ENCODE data around the gene DTX1.

GRCh38 chr12:113136990-113137511, 80.5 kb downstream of the DTX1 start:
- TF ChIP-seq CTCF (IDR thresholded peaks at IDR 0.05) (no peak), EZH2 (IDR thresholded peaks at IDR 0.05; ENCODE audit: borderline replicate concordance, insufficient read depth, low read depth, low read length, poor library complexity, severe bottlenecking) (no peak)
